NCI-H1694 (cell line): ENCODE data around the gene FRMPD2.
"Not testable (repeated sequence)": the region's sequence is repeated elsewhere in the genome, so short reads cannot be mapped to it uniquely, and the experiment has no call there.

Experiments used
- DNase-seq: peaks from one replicate; lab custom pipeline; 2025; lab: John Stamatoyannopoulos, UW

The FRMPD2 gene

GRCh38 chr10:48252354-48252650 lies 22.2 kb downstream of the FRMPD2 start:
- DNase-seq: no peak

DNA sequence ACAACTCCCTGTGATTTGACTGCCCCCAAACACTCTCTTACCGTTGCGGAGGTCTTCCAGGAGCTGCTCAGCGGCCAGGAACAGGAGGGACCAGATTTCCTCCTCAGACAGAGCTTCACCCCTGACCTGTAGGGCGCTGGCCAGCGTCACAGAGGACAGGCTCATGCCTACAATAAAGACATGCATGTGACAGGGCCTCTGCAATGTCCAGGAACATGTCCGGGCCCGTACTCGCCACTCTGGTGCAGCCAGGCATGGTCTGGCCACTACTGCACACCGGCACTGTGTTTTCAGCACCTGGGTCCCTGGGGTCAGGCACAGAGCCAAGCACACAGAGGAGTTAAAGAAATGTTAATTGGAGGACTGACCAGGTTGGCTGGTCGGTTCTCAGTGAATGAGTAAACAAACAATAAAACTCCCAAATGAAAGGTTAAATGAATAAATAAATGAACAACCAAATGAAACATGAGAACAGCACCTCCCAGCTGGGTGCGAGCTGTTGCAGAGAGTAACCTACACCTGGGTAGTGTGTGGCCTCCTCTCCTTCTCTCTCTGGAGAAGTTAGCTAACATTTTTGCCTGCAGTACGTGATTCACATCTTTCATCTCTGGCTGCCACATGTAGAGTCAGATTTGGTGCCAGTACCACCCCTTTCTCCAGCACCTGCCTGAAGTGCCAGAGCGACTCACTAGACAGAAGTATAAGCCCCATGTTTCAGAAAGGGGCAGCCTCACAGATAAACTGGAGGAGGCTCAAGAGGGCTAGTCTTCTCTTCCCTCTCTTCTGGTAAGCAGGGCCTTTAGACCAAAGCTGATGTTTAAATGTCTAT lies 22.8 kb downstream of the FRMPD2 start:
- DNase-seq: no peak

- DNase-seq: no peak
Observed at GRCh38 chr10:48251152-48251524, 23.4 kb downstream of the FRMPD2 start.

DNA sequence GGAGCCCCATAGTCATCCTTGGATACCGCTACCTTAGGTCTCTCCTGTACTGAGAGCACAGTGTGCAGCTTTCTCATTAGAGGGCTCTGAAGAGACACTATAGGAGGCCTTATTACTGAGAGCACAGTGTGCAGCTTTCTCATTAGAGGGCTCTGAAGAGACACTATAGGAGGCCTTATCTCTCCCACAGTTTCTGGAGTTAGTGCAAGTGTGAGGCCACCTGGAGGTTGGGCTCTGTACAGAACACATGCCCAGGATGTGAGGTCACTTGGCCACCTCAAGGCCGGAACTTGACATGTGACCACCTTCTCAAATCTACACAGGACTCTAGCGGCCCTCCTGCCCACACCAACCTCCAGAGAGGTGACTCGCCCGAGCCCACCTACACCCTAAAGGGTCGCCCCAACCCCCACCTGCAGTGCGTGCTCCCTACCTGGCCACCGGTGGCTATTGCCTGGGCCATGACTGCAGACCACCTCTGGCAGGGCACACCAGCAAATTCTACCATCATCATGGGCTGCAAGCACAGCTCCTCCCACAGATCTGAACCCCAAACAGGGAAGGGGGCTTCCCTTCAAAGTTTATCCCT lies 24.6 kb downstream of the FRMPD2 start:
- DNase-seq: no peak

GRCh38 chr10:48249004-48249762 lies 25.3 kb downstream of the FRMPD2 start:
- no peak for DNase-seq

GRCh38 chr10:48248462-48248861 lies 26.0 kb downstream of the FRMPD2 start:
- no peak for DNase-seq

- no peak for DNase-seq
Observed at GRCh38 chr10:48247680-48248079, 26.8 kb downstream of the FRMPD2 start.

- DNase-seq: no peak
Observed at GRCh38 chr10:48246501-48246900, 28.0 kb downstream of the FRMPD2 start.

DNA sequence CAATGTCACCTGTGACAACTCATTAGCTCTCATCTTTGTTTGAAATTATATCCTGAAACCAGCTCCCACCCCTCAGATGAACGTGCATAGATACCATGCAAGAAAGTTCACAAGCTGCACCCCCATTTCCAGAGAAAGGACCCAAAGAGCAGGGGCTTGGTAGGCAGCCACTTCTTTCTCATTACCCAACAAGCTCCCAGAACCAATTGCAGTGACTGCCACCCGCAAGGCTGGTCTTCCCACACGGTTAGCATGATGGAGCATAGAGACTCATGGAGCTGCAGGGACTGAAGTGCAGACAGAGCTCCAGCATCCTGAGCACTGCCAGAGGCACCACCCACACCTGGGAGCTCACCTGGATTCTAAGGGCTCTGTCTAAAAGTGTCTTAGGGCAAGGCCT lies 28.5 kb downstream of the FRMPD2 start:
- no peak for DNase-seq

GRCh38 chr10:48243921-48244320 lies 30.6 kb downstream of the FRMPD2 start:
- not testable (repeated sequence) for DNase-seq

DNA sequence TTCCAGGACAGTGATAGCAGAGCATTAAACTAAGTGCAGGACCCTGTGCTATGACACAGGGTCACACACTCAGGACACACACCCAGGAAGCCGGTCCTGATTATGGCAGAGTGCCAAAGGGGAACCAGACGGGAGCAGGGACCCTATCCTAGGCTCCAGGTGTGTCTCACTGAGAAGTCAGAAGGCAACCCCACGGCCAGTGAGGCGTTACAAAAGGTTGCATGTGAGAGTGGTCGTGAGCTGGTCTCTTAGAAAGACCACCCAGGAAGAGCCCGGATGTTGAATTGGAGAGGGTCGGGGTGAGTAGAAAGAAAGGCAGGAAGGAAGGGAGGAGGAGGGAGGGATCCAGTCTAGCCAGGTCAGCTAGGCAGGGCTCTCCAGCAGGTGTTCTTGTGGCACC lies 31.0 kb downstream of the FRMPD2 start:
- no peak for DNase-seq

DNA sequence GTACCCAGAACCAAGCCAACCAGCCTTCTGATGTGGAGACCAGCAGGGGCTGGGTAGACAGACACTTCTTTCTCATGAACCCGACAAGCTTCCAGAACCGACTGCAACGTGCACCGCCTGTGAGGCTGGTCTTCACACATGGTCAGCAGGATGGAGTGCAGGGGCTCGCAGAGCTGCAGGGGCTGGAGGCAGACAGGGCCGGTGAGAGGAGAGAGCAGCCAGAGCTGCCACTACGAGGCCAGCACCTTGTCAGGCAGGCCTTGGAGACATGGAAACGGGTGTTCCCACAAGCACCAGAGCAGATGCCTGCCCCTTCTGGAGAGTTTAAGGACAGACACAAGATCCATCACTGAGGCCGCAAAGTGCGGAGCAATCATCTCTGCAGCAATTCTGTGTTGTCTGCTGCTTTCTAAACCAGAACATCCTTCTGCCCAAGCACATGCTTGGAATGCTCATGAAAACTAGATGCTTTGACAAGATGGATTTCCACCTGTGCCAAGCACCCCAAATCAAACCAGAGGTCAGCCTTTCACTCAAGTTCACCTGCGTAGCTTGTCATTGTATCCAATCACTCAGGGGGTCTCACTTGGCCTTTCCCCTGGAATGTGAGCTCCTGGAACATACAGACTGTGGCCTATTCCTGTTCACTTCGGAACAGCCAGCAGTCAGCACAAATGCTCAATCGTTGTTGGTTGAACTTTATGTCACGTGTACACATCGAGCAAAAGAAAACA lies 32.2 kb downstream of the FRMPD2 start:
- DNase-seq: no peak

DNA sequence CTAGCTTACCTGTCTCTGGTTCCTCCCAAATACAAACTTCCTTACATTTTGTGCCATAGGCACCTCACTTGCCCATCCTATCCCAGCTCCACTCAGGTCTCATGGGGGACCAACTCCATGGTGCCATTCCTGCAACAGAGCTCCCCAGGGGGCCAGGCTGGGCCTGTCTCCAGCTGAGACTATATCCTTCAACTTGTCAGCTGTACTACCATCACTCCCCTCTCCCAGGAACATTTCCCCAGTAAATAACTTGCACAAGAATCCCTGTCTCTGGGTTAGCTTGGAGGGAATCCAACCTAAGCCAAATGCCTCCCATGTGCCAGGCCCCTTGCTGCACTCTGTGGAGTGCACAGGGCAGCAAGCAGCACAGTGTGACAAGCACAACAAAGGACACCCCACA lies 33.2 kb downstream of the FRMPD2 start:
- DNase-seq: no peak

DNA sequence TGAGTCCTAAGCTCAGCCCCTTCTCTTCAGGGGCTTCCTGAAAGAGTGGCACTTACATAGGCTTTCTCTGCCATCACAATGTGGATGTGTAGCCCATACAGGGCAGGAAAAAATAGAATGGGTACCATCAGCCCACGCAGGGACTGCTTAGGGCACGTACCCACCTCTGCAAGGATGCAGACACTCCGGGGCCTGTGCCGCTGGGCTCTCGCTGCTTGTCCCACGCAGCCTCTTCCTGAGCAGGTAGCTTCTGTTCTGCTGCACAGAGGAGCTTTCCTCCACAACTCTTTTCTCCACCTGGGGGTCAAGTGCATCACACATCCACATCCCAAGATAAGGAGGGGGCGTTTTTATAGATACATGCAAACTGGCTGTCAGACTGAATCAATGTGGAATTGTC lies 34.3 kb downstream of the FRMPD2 start:
- DNase-seq: no peak

DNA sequence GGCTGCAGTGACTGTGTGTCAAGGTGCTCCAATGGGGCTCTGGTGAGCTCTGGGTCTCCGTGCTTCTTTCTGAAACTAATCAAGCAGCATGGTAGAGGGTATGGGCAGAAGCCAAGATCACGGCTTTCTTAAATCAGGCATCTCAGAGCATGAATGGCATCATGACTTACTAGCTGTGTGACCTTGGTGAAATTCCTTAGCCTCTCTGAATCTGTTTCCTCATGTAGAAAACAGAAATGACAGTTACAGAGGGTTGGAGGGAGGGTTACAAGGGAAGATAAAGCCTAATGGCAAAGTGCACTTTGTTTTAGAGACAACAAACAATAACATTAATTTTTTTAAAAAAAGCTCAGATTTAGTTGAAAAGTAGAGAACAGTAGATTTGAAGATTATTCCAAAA lies 34.9 kb downstream of the FRMPD2 start:
- DNase-seq: no peak

DNA sequence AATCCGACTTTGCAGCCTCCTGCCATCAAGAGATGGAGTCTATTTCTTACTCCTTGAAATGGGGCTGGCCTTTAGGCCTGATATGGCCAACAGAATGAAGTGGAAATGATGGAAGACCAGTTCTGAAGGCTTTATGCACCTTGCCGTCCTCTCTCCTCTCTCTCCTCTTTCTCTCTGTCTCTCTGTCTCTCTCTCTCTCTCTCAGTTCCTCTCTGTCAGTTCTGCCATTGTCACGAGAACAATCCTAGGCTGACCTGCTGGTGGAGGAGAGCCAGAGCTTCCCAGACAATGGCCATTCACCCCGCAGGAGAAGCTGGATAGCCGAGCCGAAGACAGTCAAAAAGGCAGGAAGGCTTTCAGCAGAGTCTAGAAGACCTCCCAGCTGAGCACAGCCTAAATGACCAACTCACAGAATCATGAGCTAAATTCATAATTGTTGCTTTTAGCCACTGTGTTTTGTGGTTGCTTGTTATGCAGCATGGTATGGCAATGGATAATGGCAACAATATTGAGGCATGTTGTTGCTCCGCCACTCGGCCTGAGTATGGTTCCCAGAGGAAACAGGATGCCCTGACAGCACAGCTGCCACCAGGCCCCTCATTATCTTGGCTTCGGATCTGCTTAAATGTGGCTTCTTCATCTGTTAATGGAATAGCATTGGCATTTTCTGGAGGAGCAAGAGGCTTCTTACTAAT lies 35.5 kb downstream of the FRMPD2 start:
- no peak for DNase-seq

DNA sequence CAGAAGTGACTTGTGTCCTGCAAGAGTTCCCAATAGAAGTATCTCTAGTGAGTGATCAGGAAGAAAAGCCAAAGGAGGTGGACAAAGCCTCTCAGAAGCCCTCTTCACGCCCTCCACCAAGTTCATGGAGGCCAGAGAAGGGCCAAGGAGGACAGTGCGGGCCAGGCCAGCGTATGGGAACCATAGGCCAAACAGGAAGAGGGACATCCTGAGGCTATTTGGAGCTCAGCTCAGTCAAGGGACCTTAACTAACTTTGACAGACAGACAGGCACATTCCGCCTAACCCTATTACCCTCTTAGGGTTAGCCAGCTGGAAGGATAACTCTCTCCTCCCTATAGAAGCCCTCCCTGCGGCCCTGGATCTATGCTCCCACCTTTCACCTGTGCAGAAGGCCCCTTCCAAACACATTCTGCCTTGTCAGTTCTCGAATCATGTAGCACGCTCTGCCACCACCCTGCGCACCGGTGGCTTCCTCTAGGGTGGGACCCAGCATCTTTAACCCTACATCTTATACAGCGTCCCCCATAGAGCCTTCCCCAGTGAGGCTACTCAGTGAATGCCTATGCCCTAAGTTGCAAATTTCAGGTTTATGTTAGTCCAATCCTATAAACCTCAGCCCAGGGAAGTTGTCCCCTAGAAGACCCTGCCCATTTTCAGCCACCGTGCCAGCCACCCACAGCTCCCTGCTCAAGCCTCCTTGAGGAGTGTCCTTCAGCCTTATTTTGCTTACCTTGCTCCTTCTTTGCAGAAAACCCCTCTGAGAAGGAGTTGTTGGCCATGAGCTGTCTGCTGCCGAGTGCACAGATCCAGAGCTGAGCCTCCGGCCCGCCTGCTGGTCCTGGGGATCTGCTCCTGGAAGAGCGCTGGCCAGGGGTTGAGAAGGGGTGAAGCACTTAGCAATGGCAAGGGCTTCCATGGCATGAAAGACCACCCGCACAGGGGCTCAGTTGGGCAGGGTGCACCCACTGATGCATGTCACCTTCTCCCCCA lies 36.9 kb downstream of the FRMPD2 start:
- DNase-seq: no peak

- DNase-seq: no peak
Observed at GRCh38 chr10:48236199-48236621, 38.3 kb downstream of the FRMPD2 start.

- DNase-seq: no peak
Observed at GRCh38 chr10:48235501-48235900, 39.0 kb downstream of the FRMPD2 start.

- no peak for DNase-seq
Observed at GRCh38 chr10:48234787-48235186, 39.7 kb downstream of the FRMPD2 start.

DNA sequence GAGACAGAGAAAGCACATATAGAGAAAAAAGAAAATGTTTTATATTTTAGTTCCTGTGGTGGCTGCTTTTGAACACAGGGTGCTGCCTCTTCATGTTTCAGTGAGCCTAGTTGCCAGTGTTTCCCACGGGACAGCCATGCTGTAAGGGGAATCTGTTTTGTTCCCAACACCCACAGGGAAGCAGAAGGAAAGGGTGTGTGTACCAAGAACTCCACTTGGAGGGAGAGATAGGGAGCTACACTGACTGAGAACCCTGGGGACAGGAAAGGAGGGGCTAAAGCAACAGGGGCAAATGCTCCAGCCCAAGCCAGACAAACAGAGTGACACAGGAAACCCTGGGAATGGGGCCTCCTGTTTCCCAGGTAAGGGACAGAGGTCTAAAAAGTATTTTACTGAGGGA lies 40.2 kb downstream of the FRMPD2 start:
- no peak for DNase-seq
